IPS-15b (cell line): Measurements from ENCODE around the gene E2F3.
"Not testable (repeated sequence)": the region's sequence is repeated elsewhere in the genome, so short reads cannot be mapped to it uniquely, and the experiment has no call there.

ENCODE experiments used
- H3K27me3 ChIP-seq: one replicate; pipeline ENCODE4 v1.6.1; 2013; ENCODE audit warnings: low read length; ENCODE audit not compliant: control insufficient read depth, insufficient read depth
- H3K36me3 ChIP-seq: one replicate; pipeline ENCODE4 v1.6.1; 2013; ENCODE audit warnings: low read length; ENCODE audit not compliant: control insufficient read depth, insufficient read depth
- H3K4me1 ChIP-seq: one replicate; pipeline ENCODE4 v1.6.1; 2013; ENCODE audit warnings: mild to moderate bottlenecking, low read length; ENCODE audit not compliant: control insufficient read depth, insufficient read depth
- H3K4me3 ChIP-seq: one replicate; pipeline ENCODE4 v1.5.1; 2013; ENCODE audit warnings: low read depth, low read length
- H3K9ac ChIP-seq: one replicate; pipeline ENCODE4 v1.6.1; 2013; ENCODE audit warnings: low read depth, mild to moderate bottlenecking, low read length
- H3K9me3 ChIP-seq: one replicate; pipeline ENCODE4 v1.6.1; 2013; ENCODE audit warnings: mild to moderate bottlenecking, low read length; ENCODE audit not compliant: control insufficient read depth, insufficient read depth

Gene E2F3

DNA sequence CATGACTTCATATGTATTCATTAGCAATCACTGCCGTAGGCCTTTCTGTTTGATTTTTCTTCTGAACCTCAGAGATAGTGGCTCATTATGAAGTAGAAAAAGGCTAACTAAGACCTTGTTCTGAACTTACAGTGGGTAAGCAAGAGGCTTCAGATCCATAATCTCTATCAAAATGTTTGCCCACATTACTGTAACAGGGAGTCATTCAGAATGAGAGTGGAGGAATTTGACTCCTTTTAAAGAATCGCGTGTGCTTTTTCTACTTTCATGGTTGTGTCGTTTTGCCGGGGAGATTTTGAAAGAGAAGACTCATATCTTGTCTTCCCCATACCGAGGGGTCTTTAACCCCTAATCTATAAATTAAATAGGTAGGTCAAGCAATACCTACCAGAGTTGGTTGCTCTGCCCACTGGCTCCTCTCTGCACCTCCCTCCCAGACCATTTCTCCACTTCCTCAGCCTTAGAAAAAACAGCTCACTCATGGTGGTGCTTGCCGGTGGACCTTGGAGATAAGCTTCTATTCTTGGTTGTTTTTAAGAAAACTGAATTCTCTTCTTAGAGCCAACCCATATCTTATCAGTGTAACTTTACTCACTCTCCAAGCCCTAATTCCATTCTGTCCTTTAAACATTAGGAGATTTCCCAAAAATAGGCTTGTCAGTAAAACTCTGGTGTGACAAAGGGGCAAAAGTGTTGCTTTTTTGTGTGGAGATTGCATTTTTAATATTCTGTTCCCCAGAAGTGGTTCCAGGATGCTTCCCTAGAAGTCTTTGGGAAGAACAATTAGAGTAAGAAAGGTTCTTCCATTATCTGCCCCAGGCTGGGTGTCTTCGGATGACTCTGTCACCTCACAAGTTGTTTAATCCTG is 56.6 kb downstream of the E2F3 start:
- Histone ChIP-seq H3K4me1 (no peaks in the 10 kb centered on the region), H3K9ac (no peak overlapping the region), H3K9me3 (no peaks in the 10 kb centered on the region), H3K36me3 (no peaks in the 10 kb centered on the region), H3K4me3 (no peak overlapping the region), H3K27me3 (no peaks in the 10 kb centered on the region)

DNA sequence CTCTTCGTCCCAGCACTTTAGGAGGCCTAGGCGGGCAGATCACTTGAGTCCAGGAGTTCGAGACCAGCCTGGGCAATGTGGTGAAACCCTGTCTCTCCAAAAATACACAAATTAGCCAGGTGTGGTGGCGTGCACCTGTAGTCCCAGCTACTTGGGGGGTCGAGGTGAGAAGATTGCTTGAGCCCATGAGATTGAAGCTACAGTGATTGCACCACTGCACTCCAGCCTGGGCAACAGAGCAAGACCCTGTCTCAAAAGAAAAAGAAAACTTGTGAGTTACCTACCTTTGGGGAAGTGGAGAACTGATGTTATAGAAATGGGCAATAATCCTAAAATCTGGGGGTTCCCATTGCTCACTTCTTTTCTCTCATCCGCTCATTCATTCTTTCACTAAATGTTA is 58.0 kb downstream of the E2F3 start:
- peaks cover 6% of the 10 kb centered on the region for H3K4me1 ChIP-seq
- no peaks in the 10 kb centered on the region for H3K9me3 ChIP-seq
- H3K4me3 ChIP-seq: no peak overlapping the region
- H3K27me3 ChIP-seq: no peaks in the 10 kb centered on the region
- H3K36me3 ChIP-seq: no peaks in the 10 kb centered on the region
- no peak overlapping the region for H3K9ac ChIP-seq

DNA sequence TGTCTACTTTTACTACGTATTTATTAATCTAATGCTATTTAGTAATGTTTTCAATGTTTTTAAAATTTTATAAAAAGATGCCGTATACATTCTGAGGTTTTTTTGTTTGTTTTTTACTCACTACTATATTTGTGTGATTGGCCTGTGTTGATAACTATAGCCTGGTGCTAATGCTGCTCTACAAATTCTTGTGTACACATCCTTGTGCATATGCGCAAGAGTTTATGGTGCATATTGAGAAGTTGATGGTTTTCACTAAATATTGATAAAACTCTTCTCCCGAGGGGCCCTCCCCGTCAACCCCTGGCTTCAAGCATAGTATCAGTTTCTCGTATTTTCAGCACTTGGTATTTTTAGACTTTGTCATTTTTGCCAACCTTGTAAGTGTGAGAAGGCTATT is 59.9 kb downstream of the E2F3 start:
- Histone ChIP-seq H3K9me3 (no peaks in the 10 kb centered on the region), H3K4me1 (peaks cover 6% of the 10 kb centered on the region), H3K4me3 (no peak overlapping the region), H3K36me3 (no peaks in the 10 kb centered on the region), H3K27me3 (no peaks in the 10 kb centered on the region), H3K9ac (no peak overlapping the region)

DNA sequence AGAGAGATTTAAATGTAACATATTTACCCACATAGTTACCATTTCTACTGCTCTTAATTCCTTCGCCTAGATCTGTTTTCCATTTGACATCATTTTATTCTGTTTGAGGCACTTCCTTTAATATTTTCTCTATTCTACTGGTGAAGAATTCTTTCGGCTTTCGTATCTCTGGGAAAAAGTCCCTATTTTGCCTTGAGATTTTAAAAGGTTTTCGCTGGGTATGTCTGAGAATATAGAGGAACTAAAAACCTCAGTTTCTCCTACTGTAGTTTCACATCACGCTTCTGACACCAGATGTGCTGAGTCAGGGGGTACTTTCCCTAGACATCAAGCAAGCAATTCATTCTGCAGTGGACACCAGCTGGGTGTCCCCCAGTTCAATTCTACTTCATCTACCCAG is 61.7 kb downstream of the E2F3 start:
- Histone ChIP-seq H3K4me1 (peaks cover 20% of the 10 kb centered on the region), H3K4me3 (no peak overlapping the region)

DNA sequence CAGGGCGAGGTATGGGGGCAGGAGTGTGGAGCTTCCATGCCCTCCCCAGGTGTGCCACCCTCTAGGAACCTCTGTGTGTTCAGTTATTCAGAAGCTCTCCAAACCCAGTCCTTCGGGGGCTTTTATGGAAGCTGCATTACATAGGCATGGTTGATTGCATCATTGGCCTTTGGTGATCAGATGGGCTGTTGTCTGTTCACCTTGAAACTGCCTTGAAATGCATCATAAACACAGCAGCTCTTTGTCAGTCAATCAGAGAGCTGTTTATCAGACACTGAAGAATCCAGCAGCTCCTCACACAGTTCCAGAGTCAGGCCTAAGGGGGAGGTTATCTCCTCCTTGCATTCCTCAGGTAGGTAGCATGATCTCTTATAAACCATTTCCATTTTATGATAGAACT is 62.4 kb downstream of the E2F3 start:
- Histone ChIP-seq H3K4me1 (peaks cover 20% of the 10 kb centered on the region), H3K9me3 (no peaks in the 10 kb centered on the region), H3K4me3 (no peak overlapping the region), H3K36me3 (no peaks in the 10 kb centered on the region), H3K27me3 (no peaks in the 10 kb centered on the region), H3K9ac (no peak overlapping the region)

More for the DNA sequence above, 61.7 kb downstream of the E2F3 start:
- no peaks in the 10 kb centered on the region for H3K27me3 ChIP-seq
- no peak overlapping the region for H3K9ac ChIP-seq
- no peaks in the 10 kb centered on the region for H3K9me3 ChIP-seq
- H3K36me3 ChIP-seq: no peaks in the 10 kb centered on the region

DNA sequence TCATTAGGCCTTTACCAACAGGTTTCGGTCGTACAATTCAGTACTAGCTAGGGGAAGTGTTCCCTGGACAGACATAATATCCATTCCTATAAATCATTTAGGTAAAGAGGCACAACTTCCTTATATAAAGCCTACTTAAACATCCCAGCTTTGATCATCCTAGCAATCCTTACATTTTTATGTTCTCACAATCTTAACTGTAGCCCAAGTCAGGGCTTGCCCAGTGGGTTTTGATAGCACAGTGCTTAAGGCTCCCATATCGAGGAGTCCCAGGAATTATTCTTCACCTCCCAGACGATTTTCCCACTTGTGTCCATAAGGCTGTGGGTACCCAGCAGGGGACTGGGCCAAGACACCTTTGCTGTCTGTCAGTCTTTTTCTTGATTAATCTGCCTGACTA is 63.2 kb downstream of the E2F3 start:
- Histone ChIP-seq H3K4me3 (no peak overlapping the region), H3K9ac (no peak overlapping the region), H3K9me3 (no peaks in the 10 kb centered on the region), H3K4me1 (peaks cover 20% of the 10 kb centered on the region), H3K27me3 (no peaks in the 10 kb centered on the region), H3K36me3 (no peaks in the 10 kb centered on the region)

DNA sequence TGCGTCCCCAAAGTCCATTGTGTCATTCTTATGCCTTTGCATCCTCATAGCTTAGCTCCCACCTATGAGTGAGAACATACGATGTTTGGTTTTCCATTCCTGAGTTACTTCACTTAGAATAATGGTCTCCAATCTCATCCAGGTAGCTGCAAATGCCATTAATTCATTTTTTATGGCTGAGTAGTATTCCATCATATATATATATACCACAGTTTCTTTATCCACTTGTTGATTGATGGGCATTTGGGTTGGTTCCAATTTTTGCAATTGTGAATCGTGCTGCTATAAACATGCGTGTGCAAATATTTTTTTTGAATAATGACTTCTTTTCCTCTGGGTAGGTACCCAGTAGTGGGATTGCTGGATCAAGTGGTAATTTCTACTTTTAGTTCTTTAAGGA is 63.9 kb downstream of the E2F3 start:
- not testable (repeated sequence) for H3K9ac ChIP-seq, H3K27me3 ChIP-seq, H3K4me3 ChIP-seq, H3K36me3 ChIP-seq, H3K9me3 ChIP-seq
- peaks cover 20% of the 10 kb centered on the region for H3K4me1 ChIP-seq

DNA sequence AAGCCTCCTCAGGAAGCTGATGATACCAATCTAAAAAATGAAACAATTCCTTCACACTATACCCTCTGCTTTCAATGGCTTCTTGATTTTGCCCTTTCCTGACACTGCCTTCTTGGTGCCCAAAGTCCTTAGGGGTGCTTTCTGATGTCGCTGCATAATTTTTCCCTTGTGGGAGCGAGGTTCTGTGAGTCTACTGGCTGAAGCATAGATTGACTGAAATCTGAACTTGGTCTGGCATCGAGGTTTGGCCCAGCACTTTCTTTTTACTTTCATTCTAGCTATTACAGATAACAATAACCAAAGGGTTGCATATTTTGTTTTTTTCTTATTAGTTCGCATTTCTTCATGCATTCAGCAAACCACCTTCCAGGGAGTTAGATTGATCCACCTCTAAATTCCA is 65.8 kb downstream of the E2F3 start:
- no peaks in the 10 kb centered on the region for H3K27me3 ChIP-seq
- peaks cover 20% of the 10 kb centered on the region for H3K4me1 ChIP-seq
- H3K4me3 ChIP-seq: no peak overlapping the region
- H3K9me3 ChIP-seq: no peaks in the 10 kb centered on the region
- no peaks in the 10 kb centered on the region for H3K36me3 ChIP-seq
- H3K9ac ChIP-seq: no peak overlapping the region

DNA sequence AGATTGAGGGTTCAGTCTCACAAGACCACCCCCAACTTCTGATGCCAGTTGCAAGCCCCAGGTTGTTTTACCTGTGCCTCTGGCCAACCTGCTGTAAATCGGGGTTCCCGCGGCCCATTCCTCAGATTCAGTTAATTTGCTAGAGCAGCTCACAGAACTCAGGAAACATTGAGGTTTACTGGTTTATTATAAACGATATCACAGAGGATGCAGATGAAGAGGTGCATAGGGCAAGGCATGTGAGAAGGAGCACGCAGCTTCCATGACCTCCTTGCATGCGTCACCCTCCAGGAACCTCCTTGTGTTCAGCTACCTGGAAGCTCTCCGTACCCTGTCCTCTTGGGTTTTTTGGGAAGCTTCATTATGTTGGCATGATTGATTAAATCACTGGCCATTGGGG is 66.5 kb downstream of the E2F3 start:
- no peaks in the 10 kb centered on the region for H3K27me3 ChIP-seq
- no peaks in the 10 kb centered on the region for H3K9me3 ChIP-seq
- no peaks in the 10 kb centered on the region for H3K36me3 ChIP-seq
- peaks cover 20% of the 10 kb centered on the region for H3K4me1 ChIP-seq
- no peak overlapping the region for H3K9ac ChIP-seq
- H3K4me3 ChIP-seq: no peak overlapping the region

DNA sequence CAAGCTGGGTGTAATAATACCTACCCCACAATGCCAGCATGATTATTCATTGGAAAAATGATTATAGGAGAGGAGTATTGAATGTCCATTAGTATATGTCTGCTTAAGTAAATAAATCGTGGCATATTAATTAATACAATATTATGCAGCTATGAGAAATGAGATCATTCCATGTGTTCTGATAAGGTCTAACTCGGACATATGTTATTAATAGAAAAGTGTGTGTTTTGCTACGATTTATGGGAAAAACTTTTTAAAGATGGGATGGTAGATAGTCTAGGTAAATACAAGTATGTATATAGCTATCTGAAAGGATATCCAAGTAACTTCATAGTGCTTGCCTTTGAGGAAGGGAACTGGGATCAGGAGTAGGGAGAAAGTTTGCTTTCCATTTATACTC is 71.1 kb downstream of the E2F3 start:
- Histone ChIP-seq H3K4me3 (no peak overlapping the region), H3K27me3 (no peaks in the 10 kb centered on the region), H3K4me1 (peaks cover 7% of the 10 kb centered on the region), H3K36me3 (no peaks in the 10 kb centered on the region), H3K9me3 (no peaks in the 10 kb centered on the region), H3K9ac (no peak overlapping the region)

DNA sequence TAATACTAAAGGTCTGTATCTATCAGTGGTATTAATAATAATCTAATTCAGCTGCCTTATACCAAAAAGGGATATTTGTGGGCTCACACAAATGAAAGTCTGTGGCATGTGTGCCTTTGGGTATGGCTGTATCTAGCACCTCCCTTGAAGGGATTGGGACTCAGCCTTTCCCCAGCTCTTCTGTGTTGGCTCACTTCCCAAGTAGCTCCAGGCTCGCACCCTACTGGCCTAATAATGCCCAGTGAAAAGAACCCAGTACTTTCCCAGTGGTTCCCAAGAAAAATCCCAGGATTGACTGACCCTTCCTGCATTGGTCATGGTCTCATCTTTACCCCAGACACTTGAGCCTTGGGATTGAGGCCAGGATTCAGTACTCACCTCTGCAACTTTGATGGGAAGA is 71.8 kb downstream of the E2F3 start:
- Histone ChIP-seq H3K9ac (no peak overlapping the region), H3K36me3 (no peaks in the 10 kb centered on the region), H3K4me3 (no peak overlapping the region), H3K4me1 (no peaks in the 10 kb centered on the region), H3K27me3 (no peaks in the 10 kb centered on the region), H3K9me3 (no peaks in the 10 kb centered on the region)

DNA sequence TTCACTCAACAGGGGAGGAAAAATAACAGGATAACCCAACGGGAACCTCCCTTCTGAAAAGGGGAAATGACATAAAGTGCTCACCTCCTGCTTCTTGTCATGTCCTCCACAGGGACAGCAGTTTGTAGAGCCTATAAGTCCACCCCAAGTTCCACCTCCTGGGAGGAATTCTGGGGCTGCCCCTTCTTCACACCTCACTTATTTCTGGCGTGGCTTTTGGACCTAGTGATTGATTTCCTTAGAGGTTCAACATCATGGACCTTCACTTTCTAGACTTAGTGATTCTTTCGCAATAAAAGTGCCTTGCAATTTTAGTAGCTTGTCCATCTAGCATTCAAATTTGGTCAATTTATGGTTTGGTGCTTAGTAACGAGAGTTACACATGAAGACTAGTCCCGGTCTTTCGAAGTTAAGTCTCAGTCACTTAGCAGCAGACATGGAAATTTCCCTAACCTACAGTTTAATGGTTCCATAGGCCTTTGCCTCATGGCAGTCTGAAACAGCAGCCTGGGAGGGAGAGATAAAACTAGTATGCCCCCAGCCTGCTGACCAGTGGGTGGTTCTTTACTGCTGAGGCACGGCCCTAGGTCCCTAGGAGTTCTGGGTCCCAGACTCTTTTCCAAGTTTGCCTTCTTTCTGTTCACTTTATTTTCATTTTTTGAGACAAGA is 73.3 kb downstream of the E2F3 start:
- H3K4me3 ChIP-seq: no peak overlapping the region
- no peaks in the 10 kb centered on the region for H3K4me1 ChIP-seq
- no peaks in the 10 kb centered on the region for H3K27me3 ChIP-seq
- H3K36me3 ChIP-seq: peaks cover 3% of the 10 kb centered on the region
- H3K9me3 ChIP-seq: no peaks in the 10 kb centered on the region
- H3K9ac ChIP-seq: no peak overlapping the region
